GM18520 (cell line): ENCODE data around the gene CFAP61.
A peak's percentile ranks its signal among the peaks of the same experiment; 100 is the strongest.

ENCODE experiments used
- ATAC-seq: cut with Tn5 transposase; IDR thresholded peaks from one replicate; pipeline ENCODE4 v1.9.1; 2021; ENCODE audit not compliant: unreplicated experiment

The CFAP61 gene

DNA sequence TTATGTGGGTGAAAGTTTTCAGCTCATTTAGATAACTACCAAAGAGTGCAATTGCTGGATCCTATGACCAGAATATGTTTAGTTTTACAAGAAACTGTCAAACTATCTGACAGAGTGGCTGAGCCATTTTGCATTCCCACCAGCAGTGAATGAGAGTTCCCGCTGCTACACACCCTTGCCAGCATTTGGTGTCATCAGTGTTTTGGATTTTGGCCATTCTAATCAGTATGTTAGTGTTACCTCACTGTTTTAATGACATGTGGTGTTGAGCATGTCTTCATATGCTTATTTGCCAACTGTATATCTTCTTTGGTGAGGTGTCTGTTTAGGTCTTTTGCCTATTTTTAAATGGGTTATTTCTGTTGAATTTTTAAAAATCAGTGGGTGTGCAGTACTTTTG is 120.9 kb downstream of the CFAP61 start:
- no peak for ATAC-seq

DNA sequence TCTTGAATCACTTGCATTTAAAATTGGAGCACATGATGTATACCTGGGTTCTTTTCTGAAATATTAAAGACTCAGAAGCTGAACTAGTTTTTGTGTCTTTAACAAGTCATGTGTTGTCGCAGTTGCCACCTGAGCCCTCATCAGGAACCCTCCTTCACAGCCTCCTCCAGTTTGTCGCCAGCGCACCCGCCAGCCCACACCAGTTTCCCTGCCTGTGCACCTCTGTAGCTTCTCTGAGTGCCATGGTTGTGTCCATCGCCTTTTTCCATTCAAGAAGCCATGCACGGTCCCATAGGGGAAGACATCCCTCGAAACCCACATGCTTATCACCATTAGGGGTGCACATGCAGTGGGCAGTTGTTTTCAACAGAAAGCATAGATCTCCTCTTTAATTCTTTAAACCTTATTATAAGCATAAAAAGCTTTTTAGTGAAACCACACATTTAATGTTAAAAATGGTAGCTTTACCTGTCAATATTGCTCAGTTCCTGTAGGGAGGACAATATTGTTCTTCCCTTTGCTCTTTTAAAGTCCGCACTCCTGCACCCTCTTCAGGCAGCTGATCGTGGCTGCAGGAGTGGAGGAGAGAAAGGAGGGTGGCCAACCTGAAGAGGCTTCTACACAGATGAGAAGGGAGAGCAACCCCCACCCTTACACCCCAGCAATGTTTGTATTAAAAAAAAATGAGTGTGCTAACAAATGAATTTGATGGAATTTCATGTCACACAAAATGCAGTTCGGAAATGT is 121.9 kb downstream of the CFAP61 start:
- no peak for ATAC-seq

DNA sequence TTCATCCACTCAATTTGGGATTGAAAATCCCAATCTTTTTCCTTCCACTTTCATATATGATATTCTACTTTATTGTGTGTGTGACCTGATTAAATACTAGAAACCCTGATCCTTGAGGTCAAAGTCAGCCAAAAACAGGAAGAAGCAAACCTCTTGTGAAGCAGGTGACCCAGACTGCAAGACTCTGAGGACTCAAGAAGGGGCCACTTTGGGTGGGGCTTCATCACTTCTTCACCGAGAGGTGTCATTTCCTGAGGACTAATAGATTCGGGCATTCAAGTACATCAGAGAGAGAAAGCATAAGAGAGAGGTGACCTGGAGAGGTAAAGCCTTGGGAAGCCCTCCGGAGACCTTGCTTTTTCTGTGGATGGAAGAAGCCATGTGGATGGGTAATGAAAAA is 129.0 kb downstream of the CFAP61 start:
- ATAC-seq: no peak

DNA sequence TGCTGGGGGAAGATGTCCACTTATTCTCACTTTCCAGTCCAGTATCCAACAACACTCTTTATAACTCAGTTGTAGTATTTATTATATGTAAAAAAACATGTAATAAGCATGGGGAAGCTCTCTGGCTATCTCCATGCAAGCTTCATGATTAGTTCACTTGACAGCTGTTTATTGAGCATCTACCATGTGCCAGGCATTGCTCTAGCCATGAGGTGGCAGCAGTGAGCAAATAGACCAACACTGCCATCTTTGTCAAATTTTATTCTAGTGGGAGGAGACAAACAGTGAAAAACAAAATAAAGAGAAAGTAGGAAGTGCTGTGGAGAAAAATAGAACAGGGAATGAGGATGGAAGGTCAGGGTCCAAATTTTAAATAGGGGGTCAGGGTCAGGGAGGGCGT is 131.8 kb downstream of the CFAP61 start:
- no peak for ATAC-seq

DNA sequence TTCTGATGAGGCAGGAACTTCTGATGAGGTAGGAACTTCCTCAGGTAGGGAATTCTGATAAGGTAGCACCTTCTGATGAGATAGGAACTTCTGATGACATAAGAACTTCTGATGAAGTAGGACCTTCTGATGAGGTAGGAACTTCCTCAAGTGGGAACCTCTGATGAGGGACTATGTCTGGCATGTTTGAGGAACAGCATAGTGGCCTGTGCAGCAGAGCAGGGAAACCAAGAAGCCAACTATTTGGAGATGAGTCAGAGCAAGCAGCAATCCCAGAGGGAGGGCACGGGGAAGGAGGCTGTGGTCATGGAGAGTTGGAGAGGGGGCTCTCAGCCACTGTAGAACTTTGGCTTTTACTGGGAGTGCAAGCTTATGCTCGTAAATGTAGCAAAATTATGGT is 132.4 kb downstream of the CFAP61 start:
- no peak for ATAC-seq

DNA sequence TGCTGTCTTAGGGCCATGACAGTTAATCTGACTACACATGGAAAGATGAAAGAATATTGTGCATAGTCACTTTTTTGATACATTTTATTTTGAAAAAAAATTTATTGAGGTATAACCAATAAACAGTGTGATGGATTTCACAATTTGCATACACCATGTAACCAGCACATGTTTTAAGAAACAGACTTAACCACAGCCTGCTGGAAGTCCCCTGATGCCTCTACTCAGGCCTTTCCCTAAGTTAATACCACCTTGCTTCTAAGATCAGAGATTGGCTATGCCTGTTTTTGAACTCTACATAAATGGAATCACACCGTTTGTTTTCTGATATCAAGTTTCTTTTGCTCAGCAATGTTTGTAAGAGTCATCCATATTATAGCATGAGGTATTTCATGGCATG is 136.3 kb downstream of the CFAP61 start:
- peak; percentile 46 for ATAC-seq

DNA sequence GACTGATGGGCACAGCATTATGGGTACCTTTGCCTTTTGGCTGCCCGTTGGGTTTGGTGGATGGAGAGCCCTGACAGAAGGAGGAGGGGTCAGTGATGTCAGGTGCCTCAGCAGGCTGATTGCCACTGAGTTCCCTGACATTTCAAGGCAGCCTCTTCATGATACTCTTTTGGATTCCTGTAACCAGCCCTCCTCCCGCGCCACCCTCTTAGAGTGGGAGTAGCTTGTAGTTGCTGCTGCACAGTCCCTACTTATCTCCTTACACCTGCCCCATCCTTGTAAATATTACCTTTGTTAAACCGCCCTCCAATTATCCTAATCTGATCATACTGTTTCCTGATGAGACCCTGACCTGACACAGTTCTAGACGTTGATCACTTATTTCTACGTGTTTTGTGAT is 140.0 kb downstream of the CFAP61 start:
- ATAC-seq: no peak

DNA sequence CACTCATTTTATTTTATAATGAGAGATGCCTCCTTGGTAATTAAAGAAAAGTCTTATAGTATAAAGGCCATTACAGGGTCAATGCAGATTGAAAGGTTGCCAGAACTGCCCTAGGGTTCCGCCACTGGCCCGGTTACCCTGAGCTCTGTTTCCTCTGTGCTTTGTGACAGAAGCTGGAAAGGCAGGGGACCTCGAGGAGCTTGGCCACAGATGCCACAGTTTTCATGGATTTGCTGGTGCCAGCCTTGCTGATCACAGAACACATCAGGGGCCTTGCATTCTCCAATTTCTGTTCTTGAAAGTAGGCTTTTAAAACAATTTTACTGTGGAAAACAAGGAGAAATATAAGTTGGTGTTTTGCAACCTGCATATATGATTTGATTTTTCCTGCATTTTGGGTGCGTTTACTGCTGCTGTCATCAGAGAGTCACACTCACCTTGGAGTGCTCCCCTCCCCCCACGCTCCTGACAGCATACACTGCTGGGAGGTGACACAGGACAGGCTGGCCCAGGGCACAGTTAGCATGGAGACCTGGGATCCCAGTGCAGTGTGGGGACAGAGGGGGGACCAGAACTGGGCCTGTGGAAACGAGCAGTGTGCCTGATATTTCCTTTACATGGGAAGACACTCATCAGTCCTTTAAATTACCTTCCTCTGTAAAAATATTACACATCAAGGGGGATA is 142.8 kb downstream of the CFAP61 start:
- ATAC-seq: no peak

DNA sequence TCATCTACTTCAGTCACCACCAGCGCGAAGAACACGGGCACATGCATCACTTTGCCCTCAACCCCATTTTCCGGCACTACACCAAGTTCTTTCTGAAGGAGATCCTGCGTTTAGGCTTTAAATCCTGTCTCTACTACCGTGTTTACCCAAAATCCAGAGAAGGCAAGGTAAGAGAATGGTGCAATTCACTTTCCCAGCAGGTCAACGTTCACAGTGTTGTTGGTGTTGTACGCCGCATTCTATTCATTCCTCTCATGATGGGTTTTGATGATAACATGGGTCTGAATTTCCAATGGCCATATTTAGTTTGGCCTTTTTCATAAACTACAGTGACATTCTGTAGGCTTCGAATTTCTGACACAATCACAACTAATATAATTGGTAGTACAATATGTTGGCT is 144.3 kb downstream of the CFAP61 start:
- no peak for ATAC-seq

DNA sequence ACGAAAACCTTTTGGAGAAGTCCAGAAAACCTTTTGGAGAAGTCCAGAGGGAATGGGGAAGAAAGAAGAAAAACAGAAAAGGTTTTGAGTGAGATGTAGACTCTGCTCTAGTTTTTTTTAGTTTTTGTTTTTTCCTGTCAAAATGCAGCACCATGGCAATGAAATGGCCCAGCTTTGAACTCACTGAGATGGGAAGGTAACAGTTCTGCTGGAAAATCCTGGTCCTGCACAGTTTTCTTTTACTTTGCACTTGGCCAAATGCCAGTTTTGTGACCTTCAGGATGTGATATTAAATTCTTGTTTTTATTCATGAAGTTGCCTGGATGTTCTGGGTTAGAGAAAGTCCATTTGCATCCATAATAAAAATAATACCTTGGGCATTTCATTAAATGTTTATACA is 145.7 kb downstream of the CFAP61 start:
- ATAC-seq: no peak

DNA sequence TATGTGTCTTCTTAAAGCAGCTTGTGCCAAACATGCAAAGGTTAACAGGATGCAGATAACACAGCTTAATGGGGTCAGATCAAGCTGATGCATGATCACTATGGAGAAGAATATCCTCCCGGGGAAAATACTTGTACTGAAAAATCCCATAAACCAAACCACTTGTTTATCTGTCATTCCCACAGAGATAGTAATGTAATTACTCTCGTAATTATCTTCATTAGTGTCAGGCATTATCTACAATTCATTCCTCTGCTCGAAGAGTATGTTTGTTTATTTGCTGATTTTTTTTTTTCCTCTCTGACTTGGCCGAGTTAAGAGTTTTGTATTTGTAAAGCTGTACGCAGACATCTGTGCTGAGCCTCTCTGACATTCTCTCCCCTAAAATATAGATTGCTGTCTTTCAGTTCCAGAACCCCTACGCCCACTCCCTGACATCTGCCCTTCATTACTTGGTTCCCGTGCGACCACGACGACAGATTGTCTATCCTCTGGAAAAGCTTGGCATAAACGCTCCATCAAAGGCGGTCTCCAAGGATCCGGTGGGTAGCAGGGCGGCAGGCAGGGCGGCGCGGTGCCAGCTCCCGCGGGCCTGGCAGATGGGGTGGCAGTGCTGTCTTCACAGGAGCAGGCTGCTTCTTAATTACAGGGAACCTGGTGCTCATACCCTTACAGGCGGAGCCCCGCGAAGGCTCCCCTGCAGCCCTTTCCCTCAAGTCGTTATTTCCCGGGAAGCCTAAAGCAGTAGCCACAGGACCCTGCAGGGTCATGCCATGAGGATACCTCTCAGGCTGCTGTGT is 147.2 kb downstream of the CFAP61 start:
- ATAC-seq: no peak

DNA sequence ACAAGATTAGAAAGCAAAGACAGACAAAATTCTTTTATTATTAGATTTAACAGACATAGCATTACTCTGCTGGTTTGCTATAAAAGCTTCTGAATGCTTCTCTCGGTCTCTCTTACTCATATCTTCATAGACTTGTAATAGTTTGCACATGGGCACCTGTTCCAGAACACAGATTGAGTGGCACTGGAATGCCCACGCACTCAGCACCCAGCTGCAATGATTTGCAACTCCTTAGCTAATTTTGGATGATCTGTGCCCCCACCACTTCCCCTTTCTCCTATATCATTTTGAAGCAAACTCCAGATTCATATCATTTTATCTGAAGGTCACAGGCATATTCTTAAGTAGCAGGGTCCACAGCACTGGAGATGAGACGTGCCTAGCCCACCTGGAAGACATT is 148.8 kb downstream of the CFAP61 start:
- no peak for ATAC-seq

DNA sequence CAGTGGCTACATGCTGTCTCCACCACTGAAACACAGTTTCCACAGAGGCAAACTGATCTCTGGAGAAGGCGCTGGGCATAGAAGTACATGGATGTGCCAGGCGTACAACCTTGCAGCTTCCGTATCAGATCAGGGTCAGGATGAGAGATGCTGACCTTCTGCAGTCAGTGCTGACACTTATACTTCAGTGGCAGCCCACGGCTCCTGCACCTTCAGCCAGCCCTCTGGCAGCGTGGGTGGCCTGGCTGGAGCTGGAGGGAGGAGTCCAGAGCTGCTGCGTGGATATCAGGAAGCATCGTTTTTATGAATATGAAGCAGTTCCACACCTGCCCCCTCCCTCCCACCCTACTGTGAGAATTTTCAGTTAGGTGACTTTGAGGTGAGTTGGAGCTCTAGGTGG is 149.3 kb downstream of the CFAP61 start:
- ATAC-seq: no peak

DNA sequence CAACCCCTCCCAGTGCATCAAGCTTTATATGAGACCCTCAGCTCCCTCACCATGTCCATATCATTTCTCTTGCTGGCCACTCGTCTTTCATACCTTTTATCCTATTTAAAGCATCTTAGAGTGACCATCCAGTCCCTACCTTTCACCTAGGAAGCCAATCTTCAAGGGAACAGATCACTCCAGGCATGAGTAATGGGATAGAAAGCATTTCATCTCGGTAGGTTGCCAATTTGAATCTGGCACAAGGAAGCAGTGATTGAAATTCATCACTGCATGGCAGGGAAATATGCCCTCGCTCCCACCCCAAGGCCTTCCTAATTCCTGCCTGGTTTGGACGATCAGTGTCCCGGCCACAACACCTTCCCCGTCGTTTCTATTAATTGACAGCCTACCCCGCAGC is 150.4 kb downstream of the CFAP61 start:
- no peak for ATAC-seq

DNA sequence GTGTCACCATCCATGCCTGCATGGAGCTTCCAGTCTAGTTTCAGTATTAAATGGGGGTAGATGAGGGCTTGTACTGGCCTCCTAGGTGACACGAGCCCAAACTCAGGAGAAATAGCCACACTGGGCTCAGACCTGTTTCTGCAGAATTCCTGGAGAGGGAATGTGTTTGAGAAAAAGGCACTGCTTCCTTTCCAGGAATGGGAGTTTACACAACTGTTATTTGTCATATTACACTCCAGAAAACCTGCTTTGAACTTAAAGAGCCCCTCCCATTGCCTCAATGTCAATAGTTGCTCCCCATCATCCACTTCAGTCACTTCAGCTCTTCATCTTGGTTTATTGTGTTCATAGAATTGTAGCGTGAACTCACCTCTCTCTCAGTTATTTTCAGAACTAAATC is 151.5 kb downstream of the CFAP61 start:
- ATAC-seq: no peak

DNA sequence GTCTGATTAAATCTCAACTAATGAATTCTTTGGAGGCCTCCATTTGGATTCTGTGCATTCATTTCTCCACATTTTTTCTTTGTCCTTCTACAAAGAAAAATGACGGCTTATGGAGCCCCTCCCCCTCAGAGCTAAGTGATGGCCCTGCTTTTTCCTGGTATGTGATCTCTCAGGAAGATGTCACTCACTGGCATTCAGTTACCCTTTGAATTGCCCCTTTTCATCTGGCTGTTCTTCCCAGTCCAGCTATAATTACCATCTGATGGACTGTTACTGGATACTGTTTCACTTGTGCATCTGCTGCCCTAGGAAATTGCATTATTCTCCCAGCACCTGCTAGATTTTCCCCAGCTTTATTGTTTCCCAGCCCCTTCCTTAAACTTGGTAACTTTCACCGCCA is 151.9 kb downstream of the CFAP61 start:
- ATAC-seq: no peak

DNA sequence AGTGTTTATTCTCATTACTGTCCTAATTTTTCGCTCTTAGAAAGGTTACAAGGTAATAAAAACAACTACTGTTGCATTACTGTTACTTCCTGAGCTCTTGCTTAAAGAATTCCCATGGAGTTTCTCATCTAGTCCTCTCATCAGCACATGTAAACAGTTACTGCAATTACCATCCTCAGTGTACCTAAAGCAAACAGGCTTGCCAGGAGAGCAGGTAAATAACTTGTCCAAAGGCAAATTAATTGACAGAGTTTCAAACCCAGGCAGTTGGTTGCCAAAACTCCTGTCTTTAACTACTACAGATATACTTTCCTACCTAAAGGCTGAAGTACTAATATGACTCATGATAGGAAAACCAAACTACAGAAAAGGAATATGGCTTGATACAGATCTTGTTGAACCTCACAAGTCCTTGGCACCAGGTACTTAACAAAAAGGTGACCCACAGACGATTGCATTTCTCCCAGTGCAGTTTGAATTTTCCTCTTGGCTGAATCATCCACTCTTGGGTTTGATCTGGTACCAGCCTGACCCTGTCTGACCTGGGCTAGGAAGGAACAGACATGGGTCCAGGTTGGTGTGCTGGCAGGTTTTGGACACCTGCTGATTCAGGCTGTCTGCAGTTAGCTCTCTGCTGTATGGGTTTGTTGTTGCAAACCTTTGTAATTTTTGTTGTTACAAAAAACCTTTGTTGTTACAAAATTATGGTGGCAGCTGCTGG is 153.0 kb downstream of the CFAP61 start:
- no peak for ATAC-seq

DNA sequence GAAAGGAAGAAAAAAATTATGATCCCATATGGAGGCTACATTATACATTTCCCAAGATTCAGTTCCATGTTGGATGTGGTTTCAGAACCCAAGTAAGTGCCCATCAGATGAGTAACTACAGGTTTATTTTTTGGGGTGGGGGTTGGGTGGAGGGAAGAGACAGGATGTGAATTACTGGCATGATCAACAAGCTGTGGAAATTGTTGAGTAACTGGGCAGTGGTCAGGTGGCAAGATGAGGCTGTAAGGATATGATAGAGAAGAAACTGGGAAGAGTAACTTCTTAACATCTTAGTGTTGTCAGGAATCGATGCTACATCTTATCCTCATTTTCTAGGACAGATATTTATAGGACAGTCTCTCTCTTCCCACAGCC is 153.5 kb downstream of the CFAP61 start:
- ATAC-seq: no peak

DNA sequence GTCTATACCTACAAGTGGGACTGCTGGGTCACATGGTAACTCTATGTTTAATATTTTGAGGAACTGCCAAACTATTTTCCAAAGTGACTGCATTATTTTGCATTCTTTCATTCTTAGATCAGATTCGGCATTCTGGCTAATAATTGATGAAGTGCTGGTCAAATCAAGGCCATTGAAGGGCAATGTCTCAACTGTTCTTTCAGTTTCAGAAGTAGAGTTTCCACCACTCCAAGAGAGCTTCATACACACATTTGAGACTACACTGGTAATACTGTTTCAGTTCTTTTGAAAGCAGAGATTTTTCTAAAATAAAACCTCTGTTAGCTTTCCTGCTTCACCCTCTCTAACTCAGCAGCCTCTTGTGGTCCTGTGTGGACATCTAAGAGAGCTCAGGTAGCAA is 154.5 kb downstream of the CFAP61 start:
- ATAC-seq: no peak

DNA sequence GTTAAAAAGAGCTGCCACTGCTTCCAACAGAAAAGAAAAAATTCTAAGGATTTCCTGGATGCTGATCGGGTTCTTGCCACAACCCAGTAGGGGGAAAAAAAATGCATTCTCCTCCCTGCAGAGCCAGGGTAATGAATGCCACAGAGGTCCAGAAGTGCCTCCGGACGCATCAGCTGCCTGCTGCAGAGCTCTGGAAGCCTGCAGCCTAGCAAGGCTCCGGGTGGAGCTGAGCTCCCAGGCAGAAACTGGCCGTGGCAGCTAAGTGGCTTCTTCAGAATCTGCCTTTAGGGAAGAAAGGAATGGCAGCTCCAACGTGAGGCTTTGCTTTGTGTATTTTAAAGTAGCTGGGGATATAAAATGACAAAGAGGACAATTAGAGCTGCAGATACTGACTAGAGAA is 155.0 kb downstream of the CFAP61 start:
- no peak for ATAC-seq

DNA sequence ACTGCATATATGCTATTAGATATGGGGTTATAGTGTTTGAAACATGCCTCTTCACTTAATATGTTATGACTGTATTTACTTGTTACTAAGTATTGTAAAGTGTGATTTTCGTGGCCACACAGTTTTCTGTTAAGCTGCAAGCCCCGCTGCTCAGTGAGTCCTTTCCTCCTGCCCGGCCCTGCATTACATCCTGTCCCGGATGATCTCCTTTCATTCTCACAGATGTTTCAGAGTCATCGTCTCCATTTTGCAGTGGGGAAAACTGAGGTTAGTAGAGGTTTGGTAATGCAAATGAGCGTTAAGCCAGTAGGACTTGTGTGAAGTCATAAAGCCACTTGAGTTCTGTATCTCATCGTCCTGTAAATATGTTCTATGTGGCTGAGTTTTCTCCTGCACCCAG is 155.5 kb downstream of the CFAP61 start:
- no peak for ATAC-seq
